ENCODE results near the gene CAMK1G.

The CAMK1G gene

DNA sequence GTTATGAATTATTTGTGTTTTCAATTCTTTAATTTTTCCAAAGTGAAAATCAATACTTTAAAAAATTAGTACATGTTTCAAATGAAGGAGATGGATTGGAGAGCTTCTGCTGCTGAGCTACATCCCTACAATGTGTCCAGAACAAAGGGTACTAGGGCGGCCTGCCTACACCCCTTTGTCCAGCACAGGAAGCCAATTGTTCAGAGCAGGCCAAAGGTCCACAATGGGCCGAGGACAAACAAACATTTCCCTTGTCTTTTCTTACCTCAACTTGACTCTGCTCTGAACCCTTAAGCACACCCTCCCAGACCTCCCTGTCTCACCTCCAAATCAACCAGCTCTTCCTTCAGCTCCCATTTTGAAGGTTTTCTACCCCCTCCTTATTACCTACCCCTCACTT, 39.4 kb upstream of the CAMK1G start:
- H3K4me3 ChIP-seq: no peak overlapping the region
- H3K27ac ChIP-seq: no peak overlapping the region
- TF ChIP-seq, protein P1, sequence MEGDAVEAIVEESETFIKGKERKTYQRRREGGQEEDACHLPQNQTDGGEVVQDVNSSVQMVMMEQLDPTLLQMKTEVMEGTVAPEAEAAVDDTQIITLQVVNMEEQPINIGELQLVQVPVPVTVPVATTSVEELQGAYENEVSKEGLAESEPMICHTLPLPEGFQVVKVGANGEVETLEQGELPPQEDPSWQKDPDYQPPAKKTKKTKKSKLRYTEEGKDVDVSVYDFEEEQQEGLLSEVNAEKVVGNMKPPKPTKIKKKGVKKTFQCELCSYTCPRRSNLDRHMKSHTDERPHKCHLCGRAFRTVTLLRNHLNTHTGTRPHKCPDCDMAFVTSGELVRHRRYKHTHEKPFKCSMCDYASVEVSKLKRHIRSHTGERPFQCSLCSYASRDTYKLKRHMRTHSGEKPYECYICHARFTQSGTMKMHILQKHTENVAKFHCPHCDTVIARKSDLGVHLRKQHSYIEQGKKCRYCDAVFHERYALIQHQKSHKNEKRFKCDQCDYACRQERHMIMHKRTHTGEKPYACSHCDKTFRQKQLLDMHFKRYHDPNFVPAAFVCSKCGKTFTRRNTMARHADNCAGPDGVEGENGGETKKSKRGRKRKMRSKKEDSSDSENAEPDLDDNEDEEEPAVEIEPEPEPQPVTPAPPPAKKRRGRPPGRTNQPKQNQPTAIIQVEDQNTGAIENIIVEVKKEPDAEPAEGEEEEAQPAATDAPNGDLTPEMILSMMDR (IDR thresholded peaks at IDR 0.05): no peak
- no peak for DNase-seq (ENCODE audit: low spot score)

DNA sequence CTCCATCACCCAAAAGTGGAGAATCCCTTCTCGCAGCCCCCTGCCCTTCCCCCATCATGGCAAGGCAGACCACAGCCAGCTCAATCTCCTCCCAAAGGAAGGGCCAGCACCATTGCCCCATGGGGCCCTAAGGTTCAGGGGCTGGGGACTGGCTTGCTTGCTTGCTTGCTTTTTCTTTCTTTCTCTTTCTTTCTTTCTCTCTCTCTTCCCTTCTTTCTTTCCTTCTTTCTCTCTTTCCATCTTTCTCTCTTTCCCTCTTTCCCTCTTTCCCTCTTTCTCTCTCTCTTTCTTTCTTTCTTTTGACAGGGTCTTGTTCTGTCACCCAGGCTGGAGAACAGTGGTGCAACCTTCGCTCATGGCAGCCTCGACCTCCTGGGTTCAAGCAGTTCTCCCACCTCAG, 38.1 kb upstream of the CAMK1G start:
- Histone ChIP-seq H3K27ac (no peak overlapping the region), H3K4me3 (no peak overlapping the region)
- peak; percentile 40 for DNase-seq (ENCODE audit: low spot score)
- TF ChIP-seq, protein P1 (IDR thresholded peaks at IDR 0.05): no peak

DNA sequence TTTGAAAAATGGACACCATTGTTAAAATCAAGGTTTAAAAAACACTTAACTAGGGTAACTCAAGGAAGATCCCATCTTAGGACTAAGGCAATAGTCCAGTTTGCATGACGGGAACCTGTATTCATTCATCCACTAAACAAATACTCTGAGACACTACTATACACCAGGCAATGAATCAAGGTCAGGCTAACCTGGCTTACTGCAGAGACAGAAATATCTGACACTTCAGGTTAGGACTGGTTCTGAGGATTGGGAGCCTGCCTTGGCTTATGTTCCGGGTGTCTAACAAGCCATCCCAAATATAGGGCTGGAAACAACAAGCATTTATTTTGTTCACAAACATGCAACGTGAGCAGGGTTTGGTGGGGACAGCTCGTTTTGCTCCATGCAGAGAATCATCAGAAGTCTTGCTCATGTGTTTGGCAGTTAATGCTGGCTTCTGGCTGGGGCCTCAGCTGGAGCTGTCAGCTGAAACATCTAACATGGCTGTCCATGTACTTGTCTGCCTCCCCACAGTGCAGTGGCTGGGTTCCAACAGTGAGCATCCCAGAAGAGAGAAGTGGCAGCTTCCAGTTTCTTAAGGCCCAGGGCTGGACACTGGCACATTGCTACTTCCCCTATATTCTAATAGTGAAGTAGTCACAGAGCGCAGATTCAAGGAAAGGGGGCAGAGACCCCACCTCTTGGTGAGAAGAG, 37.0 kb upstream of the CAMK1G start:
- Histone ChIP-seq H3K4me3 (no peak overlapping the region), H3K27ac (no peak overlapping the region)
- peak; percentile 60 for DNase-seq (ENCODE audit: low spot score)
- TF ChIP-seq, protein P1 (IDR thresholded peaks at IDR 0.05): no peak

DNA sequence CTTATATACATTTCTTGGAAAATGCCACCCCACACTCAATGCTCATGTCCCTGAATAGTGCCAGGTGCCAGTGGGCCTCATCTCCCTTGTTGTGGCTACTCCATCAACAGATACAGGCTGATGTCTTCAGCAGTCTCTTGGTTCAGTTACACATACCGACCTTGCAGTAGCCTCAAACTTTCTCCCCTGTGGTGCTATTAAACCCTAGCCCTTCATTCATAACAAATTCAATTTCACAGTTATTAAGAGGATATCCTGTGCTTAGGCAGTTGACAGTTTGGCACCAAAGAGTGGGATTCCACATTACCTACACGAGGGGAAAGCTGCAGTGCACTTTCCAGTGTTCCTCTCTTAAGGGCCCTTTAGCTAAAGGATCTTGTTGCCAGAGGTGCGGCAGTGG, 35.9 kb upstream of the CAMK1G start:
- peak; percentile 12 for DNase-seq (ENCODE audit: low spot score)
- H3K4me3 ChIP-seq: no peak overlapping the region
- H3K27ac ChIP-seq: no peak overlapping the region
- TF ChIP-seq, protein P1 (IDR thresholded peaks at IDR 0.05): no peak

DNA sequence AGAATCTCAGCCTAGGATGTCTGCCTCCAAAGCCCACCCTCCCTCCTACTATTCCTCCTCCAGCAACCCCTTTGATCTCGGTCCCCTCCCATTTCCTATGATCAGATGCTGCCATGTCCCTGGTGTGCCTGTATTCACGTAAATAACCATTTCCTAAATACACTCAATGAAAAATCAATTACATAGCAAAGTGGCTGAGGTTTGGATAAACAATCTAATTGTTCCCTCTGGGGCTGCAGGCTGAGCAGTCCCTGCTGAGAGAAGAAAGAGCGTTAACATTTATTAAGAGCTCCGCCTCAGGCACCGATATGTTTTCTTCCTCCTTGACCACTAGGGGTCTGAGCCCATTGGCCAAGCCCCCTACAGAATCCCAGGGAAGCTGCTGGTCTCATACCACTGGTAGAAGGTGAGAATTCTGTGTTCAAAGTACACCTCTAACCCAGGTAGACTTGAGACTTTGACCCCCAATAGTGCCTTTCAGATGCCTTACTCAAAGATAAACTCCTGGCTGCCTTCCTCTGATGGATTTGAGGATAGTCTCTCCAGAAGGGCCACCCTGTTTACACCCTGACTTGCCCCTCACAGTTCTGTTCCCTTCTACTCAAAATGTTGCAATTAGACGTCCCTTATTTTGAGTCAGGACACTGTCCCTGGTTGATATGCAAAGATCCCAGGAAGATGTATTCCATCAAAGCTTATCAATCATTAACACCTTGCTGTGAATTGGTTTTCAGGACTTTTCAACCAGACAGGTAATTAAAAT, 33.9 kb upstream of the CAMK1G start:
- DNase-seq (ENCODE audit: low spot score): peak; percentile 12
- TF ChIP-seq, protein P1 (IDR thresholded peaks at IDR 0.05): no peak
- H3K4me3 ChIP-seq: no peak overlapping the region
- H3K27ac ChIP-seq: no peak overlapping the region

DNA sequence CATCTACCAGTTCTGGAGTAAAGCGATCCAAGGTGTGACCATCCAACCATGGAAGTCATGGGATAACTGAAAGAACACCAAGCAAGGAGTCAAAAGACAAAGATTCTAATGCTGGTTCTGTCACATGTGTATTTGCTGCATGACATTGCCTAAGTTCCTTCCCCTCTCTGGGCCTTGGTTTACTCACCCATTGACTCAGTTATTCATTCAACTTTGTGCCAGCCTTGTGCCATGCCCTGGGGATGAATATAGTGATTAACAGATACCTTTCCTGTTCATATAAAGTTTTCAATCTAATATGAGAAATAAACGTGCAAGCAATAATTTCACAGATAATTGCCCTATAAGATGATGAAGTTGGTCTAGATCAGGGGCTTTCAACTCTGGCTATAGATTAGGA, 33.0 kb upstream of the CAMK1G start:
- Histone ChIP-seq H3K27ac (no peak overlapping the region), H3K4me3 (no peak overlapping the region)
- TF ChIP-seq, protein P1 (IDR thresholded peaks at IDR 0.05): no peak
- no peak for DNase-seq (ENCODE audit: low spot score)

Measured in coronary artery (tissue), 2 donors.